ENCODE results near the gene SRF.
"Not testable (repeated sequence)": the region's sequence is repeated elsewhere in the genome, so short reads cannot be mapped to it uniquely, and the experiment has no call there.

The SRF gene

GRCh38 chr6:43170931-43171706 is at the start of gene SRF:
TSS of gene SRF (plus strand) at chr6:43171269. CDS start at chr6:43171657, 388 bp downstream.
- peak; percentile 99 for DNase-seq (ENCODE audit: low read depth)

GRCh38 chr6:43122146-43122545 is 48.9 kb upstream of the SRF start:
- DNase-seq (ENCODE audit: low read depth): no peak

- DNase-seq (ENCODE audit: low read depth): no peak
Observed at GRCh38 chr6:43123461-43124314, 47.4 kb upstream of the SRF start.

GRCh38 chr6:43124481-43124880 is 46.6 kb upstream of the SRF start:
- no peak for DNase-seq (ENCODE audit: low read depth)

GRCh38 chr6:43125119-43125518 is 46.0 kb upstream of the SRF start:
- DNase-seq (ENCODE audit: low read depth): no peak

- DNase-seq (ENCODE audit: low read depth): no peak
Observed at GRCh38 chr6:43125555-43125954, 45.5 kb upstream of the SRF start.

- no peak for DNase-seq (ENCODE audit: low read depth)
Observed at GRCh38 chr6:43127180-43127579, 43.9 kb upstream of the SRF start.

GRCh38 chr6:43127877-43128276 is 43.2 kb upstream of the SRF start:
- DNase-seq (ENCODE audit: low read depth): no peak

GRCh38 chr6:43128926-43129325 is 42.1 kb upstream of the SRF start:
- DNase-seq (ENCODE audit: low read depth): no peak

- DNase-seq (ENCODE audit: low read depth): no peak
Observed at GRCh38 chr6:43129434-43130194, 41.5 kb upstream of the SRF start.

- no peak for DNase-seq (ENCODE audit: low read depth)
Observed at GRCh38 chr6:43130429-43130828, 40.6 kb upstream of the SRF start.

GRCh38 chr6:43131379-43131778 is 39.7 kb upstream of the SRF start:
- not testable (repeated sequence) for DNase-seq (ENCODE audit: low read depth)

- no peak for DNase-seq (ENCODE audit: low read depth)
Observed at GRCh38 chr6:43138267-43138666, 32.8 kb upstream of the SRF start.

- DNase-seq (ENCODE audit: low read depth): not testable (repeated sequence)
Observed at GRCh38 chr6:43139973-43140372, 31.1 kb upstream of the SRF start.

- DNase-seq (ENCODE audit: low read depth): no peak
Observed at GRCh38 chr6:43141644-43142043, 29.4 kb upstream of the SRF start.

- no peak for DNase-seq (ENCODE audit: low read depth)
Observed at GRCh38 chr6:43142101-43142500, 29.0 kb upstream of the SRF start.

GRCh38 chr6:43143235-43144128 is 27.6 kb upstream of the SRF start:
- peak; percentile 70 for DNase-seq (ENCODE audit: low read depth)

GRCh38 chr6:43144879-43145278 is 26.2 kb upstream of the SRF start:
- no peak for DNase-seq (ENCODE audit: low read depth)

- no peak for DNase-seq (ENCODE audit: low read depth)
Observed at GRCh38 chr6:43146261-43146660, 24.8 kb upstream of the SRF start.

GRCh38 chr6:43146709-43147688 is 24.1 kb upstream of the SRF start:
- DNase-seq (ENCODE audit: low read depth): no peak

All from activated T-cell treated with anti-CD3 and anti-CD28 coated beads for 24 hours (primary cell).